Right kidney (tissue), 1 donor: ENCODE results near the gene THY1.
A peak's percentile ranks its signal among the peaks of the same experiment; 100 is the strongest.
"Not testable (repeated sequence)": the region's sequence is repeated elsewhere in the genome, so short reads cannot be mapped to it uniquely, and the experiment has no call there.

Source experiments
- DNase-seq: peaks from one replicate; pipeline ENCODE4 v3.0.0-alpha.2; 2016

Gene THY1

DNA sequence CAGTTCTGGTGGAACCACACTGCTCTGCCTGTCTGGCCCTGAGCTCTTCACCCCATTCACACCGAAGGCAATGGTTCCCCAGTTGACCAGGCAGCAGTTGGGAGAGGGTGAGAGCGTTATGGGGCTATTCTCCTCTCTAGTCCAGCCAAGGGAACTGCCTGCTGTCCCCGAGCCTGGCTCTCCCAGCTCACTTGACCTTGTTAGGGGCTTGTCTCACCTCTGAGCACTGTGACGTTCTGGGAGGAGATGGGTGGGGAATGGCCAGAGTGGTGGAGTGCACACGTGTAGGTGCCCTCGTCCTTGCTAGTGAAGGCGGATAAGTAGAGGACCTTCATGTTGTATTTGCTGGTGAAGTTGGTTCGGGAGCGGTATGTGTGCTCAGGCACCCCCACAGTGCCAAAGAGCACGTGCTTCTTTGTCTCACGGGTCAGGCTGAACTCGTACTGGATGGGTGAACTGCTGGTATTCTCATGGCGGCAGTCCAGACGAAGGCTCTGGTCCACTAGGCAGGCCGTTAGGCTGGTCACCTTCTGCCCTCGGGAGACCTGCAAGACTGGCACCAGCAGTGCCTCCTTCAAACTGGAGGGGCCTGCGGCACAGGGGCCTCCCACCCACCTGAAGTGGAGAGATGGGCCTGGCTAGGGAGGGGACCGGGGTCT lies 3.0 kb downstream of the THY1 start:
- peak; percentile 42 for DNase-seq

DNA sequence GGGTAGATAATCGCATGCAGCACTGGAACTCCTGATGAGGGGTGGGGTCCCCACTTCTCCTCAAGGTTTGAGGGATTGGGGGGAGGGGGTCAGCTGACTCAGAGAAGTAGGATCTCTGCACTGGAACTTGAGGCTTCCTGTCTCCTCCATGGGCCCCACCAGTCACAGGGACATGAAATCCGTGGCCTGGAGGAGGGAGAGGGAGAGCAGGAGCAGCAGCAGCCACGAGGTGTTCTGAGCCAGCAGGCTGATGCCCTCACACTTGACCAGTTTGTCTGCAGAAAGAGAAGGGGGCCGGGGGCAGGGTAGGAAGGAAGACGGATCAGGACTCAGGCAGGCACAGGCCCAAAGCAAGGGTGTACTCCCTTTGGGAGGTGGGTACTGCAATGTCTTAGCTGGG lies 3.7 kb downstream of the THY1 start:
- DNase-seq = no peak

DNA sequence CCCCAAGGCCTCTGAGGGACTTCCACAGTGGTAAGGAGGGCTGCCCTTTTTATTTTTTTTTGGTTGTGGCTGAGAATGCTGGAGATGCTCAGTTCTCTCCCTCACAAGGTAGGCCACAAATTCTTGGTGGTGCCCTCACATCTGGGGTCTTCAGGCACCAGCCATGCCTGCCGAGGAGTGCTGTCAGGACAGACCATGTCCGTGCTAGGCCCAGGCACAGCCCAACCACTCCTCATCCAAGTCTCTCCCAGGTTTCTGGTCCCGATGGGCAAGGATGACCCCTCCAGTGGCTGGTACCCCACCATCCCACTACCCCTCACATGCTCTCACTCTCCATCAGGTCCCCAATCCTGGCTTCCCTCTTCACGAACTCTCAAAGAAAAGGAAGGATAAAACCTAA lies 4.2 kb downstream of the THY1 start:
- DNase-seq = no peak

DNA sequence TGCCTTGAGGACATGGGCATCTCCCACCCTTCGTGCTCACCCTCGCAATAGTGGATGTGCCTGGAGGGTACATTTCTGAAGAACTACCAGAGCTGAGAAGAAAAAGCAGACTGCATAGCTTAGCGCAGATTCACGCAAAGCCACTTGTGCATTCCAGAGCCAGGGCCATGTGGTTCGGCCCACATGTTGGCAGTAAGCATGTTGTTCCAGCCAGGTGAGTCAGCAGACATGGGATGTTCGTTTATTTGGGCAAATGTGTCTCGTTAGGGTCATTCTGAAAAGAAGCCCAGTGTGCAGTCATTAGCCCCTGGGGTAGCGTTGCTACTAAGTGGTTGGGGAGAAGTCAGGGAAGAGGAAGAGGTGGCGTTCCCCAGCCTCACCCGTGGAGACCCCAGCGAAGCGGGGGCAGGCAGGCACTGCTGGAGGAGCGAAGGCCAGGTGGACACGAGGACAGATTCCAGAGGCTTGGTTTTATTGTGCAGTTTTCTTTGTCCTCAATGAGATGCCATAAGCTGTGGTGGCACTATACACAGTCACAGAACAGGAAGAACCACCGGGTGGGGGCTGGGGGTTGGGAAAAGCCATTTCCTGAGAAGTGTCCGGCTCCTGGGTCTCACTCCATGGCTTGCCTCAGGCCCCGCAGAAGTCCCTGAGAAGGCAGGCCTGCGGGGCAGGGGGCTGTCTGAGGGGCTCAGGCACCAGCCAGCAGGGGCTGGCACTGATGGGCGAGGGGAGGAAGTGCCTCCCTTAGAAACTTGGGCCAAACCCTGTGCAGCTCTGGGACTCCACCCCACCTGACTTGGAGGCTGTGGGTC lies 5.0 kb downstream of the THY1 start:
- no peak for DNase-seq

DNA sequence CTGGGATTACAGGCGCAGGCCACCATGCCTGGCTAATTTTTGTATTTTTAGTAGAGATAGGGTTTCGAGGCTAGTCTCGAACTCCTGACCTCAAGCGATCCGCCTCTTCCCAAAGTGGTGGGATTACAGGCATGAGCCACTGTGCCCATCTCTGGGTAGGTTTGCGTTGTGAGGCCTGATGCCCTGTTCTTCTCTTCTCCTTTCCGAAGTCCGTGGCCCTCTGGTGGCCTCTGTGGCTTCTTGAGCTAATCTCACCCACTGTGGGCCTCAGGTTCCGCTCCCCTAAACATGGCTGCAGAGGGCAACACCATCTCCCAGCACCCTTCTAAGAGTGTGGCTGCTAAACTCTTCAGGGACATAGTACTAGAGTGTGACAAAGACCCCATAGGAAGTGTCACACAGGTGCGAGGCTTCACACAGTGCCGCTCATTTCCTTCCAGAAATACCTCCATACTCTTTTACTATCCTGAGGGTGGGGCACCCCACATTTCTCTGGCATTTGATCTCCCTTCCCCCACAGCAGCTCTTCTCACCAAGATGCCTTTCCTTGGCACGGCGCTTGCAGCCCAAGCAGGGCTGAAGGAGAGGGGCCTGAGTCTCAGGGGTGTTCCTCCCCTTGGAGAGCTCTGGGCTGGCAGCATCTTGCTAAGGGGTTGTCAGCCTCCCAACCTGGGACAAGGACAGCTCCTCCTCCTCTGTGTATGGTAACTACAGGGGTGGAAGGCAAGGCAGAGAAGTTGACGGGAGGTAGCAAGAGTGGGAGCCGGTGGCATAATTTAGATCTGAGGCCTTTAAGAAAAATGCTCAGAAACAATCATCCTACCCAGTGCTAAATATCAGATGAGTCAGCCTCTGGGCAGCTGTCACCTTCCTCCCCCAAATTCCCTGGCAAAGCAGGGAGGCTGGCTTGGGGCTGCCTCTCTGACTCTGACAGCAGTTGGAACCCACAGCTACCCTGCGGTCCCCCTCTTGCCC lies 6.1 kb downstream of the THY1 start:
- DNase-seq = no peak

DNA sequence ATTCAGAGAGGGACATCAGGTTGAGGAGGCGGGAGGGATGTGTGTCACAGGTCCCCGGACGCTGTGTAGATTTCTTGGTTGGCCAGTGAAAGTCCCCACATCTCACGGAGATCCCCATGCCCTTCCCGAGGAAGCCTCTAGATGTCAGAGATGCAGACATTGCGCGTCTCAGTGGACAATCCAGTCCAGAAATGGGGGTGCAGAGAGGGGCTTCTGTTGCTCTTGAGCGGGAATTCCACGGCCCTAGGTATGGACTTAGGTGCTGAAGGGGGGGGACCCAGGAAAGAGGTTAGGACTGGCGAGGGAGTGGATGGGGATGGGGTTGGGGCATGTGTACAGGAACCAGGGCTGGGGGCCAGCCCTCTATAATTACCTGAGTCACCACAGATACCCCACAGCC lies 7.0 kb downstream of the THY1 start:
- DNase-seq = no peak

DNA sequence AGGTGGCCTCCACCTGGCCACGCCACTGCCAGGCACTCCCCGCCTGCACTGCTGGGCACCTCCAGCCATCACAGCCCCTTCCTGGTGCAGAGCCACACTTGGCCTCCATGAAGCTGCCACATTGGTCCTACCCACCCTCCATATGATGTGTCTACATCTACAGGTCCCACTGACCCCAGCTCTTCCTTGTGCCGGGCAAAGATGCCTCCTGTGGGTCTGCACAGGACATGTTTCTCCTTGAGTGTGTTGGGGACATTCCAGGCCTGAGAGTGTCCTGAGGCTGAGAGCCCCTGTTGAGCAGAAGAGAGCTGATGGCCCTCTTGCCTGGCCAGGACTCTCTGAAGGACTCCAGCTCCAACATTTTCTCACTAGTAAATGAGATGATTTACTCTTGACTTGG lies 7.5 kb downstream of the THY1 start:
- no peak for DNase-seq

DNA sequence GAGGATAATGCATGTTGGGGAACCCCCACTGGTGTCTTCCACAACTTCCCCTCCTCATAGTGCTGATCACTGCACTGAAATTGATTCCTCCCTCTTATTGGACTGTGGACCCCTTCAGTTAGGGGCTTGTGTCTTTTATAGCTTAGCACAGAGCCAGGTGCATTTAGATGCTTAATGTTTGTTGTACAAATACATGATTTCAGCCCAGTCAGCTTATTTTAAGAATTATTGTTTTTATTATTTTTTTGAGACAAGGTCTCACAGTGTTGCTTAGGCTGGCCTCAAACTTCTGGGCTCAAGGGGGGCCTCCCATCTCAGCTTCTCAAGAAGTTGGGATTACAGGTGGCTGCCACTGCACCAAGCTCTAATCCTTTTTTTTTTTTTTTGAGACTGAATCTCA lies 8.2 kb downstream of the THY1 start:
- DNase-seq = no peak

DNA sequence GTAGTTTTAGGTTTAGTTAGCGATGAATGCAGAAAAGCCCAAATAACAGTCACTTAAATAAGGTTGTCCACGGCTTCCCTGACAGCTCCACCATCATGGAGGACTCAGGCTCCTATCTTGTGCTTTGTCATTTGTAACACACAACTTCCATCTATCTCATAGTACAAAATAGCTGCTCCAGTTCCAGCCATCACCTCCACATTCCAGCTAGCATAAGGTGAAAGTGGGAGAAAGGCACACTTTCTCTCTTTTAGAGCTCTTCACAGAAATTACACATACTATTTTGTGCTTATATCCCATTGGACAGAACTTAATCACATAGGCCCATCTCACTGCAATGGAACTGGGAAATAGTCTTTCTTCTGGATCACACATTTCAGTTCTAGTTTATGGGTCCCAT lies 8.7 kb downstream of the THY1 start:
- DNase-seq = no peak

DNA sequence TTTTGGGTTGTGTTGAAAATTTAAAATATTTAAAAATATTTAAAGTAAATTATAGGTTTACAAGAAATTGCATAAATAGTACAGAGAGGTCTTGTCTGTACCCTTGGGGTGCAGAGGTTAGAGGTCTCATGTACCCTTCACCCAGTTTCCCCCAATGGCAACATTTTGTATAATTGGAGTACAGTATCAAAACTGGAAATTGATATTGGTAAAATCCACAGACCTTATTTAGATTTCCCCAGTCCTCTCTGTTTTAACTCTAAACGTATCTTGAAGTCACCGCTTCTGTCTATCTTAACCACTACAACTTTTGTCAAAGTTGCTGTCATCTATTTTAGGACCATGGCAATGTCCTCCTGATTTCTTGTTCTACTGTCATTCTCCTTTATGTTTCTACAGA lies 10.9 kb downstream of the THY1 start:
- no peak for DNase-seq

DNA sequence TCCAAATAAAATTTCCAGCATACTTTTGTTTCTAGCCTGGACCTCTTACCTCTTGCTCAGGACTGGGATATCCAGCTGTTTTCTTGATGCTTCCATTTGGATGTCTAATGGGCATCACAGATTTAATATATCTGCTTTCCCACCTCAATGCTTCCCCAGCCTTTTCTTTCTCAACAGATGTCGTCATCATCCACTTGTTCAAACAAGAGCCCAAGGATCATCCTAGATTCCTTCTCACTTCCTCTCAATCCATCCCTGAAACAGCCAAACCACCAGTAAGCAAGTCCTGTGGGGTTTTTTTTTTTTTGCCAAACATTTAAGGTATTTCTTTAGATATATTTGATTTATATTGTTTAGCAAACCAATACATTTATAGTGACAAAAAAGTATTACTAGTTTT lies 12.5 kb downstream of the THY1 start:
- DNase-seq = no peak

DNA sequence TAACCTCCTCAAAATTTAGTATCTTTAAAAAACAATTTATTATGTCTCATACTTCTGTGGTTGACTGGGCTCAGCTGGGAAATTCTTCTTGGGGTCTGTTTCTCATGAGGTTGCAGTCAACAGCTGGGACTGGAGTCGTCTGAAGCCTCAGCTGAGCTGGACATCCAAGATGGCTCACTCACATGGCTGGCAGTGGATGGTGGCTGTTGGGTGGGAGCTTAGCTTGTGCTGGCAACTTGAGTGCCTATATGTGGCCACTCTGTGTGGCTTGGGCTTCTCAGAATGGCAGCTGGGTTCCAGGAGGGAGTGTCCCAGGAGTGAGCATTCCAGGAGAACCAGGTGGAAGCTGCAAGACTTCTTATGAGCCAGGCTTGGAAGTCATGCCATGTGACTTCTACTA lies 13.2 kb downstream of the THY1 start:
- DNase-seq = no peak

DNA sequence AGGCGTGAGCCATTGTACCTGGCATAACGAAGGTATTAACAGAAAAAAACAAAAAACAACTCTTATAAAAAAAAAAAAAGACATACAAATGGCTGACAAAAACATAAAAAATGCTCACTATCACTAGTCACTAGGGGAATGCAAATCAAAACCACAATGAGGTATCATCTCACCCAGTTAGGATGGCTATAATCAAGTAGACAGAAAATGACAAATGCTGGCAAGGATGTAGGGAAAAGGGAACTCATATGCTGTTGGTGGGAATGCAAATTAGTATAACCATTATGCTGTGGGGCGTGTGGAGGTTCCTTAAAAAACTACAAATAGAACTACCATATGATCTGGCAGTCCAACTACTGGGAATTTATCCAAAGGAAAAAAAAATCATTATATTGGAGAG lies 17.0 kb downstream of the THY1 start:
- DNase-seq = no peak

DNA sequence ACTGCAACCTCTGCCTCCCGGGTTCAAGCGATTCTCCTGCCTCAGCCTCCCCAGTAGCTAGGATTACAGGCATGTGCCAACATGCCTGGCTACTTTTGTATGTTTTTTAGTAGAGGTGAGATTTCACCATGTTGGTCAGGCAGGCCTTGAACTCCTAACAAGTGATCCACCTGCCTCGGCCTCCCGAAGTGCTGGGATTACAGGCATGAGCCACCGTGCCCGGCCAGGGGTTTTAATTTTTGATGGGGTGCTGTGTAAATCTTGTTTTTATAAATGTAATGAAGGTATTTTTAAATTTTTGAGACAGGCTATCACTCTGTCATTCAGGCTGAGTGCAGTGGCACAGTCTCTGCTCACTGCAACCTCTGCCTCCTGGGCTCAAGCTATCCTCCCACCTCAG lies 17.5 kb downstream of the THY1 start:
- DNase-seq = not testable (repeated sequence)

DNA sequence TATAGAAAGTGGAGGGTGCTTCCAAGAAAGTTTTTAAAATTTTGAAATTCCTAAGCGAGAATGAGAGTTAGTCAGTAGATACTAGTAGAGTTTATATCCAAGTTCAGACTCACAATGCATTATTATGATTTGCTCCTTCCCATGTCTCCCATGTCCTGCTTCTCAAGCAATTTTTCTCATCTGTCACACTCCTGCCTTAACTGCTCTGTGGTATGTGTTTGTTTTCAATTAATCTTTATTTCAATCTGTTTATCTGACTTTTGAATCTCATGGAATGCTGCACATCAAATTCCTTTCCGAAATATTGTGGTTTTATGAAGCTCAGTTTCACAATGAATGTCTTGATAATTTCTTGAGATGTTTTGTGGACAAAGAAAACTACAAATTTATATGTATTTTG lies 18.1 kb downstream of the THY1 start:
- no peak for DNase-seq

DNA sequence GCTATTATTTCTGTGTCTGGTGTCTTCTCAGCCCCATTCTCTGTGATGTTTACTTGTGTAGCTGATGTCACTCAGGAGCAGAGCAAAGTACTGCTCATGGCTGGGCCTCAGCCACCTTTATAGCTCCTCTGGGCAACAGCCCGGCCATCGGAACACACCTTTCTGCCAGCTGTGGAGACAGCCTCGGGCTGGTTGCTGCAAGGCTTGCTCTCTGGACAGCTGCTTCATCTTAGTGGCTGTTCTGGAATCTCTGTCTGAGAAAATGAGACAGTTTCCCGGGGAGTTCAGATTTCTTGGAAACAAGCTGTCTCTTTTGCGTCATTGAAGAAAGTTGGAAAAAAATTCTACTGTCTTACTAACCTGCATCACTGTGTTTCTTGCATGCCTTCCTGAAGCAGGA lies 20.0 kb downstream of the THY1 start:
- DNase-seq = no peak

DNA sequence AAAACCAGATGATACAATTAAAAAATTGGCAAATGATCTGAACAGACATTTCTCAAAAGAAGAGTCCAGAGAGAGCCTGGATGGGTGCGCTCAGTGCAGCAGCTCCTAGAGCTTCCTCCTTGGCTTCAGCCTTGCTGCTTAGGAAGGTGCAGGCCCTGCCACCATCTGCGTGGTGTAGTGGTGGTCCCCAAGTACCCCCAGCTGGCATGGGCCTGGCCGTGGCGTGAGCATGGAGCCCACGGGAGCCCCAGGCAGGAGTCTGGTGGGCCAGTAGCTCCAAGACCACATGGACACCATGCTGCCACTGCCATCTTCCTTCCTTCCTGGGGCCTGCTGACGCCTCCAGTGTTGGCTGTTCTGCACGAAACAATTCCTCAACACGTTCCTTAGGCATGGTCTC lies 20.5 kb downstream of the THY1 start:
- DNase-seq = no peak

DNA sequence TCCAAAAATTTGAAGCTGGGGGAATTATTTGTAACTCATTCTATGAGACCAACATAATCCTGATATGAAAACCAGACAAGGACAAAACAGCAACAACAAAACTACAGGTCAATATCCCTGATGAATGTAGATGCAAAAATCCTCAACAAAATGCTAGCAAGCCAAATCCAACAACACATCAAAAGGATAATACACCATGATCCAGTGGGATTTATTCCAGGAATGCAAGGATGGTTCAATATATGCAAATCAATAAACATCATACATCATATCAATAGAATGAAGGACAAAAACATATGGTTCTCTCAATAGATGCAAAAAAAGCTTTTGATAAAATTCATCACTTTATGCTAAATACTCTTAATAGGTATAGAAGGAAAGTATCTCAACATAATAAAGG lies 22.1 kb downstream of the THY1 start:
- DNase-seq = no peak

DNA sequence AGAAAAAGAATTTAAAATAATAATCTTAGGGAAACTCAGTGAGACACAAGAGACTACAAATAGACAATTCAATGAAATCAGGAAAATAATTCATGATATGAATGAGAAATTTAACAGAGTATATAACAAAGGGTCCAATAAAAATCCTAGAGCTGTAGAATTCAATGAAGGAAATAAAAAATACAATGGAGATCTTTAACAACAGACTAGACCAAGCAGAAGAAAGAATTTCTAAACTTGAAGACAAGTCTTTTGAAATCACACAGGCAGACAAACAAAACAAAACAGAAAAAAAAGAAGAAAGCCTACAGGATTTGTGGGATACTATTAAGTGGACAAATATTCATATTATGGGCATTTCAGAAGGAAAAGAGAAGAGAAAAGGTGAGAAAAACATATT lies 25.2 kb downstream of the THY1 start:
- DNase-seq = no peak

DNA sequence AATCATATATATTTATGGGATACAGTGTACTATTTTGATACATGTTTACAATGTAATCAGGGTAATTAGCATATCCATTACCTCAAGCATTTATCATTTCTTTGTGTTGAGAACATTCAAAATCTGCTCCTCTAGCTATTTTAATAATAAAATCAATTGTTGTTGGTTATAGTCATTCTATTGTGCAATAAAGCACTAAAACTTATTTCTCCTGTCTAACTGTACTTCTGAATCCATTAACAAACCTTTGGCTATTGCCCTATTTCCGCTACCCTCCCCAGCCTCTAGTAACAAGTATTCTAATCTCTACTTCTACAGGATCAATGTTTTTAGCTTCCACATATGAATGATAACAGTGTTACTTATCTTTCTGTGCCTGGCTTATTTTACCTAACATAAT lies 26.1 kb downstream of the THY1 start:
- no peak for DNase-seq

DNA sequence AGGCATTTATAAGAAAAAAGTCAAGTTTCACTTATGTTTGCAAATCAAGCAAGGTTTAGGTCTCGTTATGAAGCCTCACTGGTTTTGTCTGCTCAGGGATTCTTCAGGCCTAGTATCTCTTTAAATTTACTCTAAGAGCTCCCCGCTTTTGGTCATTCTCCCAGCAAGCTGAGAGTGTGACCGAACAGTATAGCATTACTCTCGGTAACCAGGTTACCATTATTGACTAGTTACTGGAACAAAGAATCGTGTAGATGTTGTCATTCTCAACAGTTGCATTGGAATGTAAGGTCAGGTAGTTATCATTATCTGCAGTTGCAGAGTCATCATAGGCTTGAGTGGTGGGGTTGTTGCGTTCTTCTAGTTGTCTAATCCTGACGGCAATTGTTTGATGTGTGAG lies 31.7 kb downstream of the THY1 start:
- DNase-seq = no peak

DNA sequence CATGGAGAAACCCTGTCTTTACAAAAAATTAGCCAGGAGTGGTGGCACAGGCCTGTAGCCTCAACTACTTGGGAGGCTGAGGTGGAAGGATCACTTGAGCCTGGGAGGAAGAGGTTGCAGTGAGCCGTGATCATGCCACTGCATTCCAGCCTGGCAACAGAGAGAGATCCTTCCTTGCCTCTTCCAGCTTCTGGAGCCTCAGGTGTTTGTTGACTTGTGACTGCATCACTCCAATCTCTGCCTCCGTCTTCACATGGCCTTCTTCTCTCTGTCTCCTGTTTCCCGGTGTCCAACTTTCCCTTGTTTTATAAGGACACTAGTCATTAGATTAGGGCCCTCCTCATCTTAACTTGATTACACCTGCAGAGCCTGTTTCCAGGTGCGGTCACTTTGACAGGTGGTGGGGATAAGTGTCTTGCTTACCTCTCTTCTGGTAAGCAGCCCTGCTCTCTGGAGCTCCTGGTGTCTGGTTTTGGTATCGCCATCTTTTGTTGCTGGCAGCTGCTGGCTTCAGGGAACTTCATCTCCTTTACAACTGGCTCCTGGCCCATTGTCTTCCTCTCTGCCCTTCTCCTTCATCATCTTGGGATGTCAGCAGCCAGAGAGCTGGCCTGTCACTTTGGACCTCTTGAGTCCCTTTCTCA lies 33.2 kb downstream of the THY1 start:
- DNase-seq = no peak

DNA sequence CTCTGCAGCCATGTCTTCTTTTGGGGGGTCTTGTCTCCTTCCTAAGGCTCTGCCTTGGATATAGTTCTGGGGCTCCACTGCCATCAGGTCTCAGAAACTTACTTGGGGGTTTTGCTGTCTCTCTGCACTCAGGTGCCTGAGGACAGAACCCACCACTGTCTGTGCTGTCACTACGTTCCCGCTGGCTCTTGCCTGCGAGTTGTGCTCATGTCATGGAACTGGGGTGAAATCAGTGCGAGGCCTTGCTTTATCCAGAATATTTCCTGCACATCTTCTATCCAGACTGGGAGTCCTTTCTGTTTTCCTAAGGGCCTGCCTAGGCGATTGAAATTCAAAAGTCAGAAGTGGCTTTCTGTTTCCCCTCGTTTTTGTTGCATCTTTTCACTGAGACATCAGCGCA lies 34.9 kb downstream of the THY1 start:
- DNase-seq = no peak
